NCI-H2196 (cell line): Measurements from ENCODE around the gene TENT5A.
A peak's percentile ranks its signal among the peaks of the same experiment; 100 is the strongest.
"Not testable (repeated sequence)": the region's sequence is repeated elsewhere in the genome, so short reads cannot be mapped to it uniquely, and the experiment has no call there.

ENCODE experiments used
- DNase-seq: peaks from one replicate; lab custom pipeline; 2025; ENCODE audit not compliant: unreplicated experiment; lab: John Stamatoyannopoulos, UW

Gene TENT5A

DNA sequence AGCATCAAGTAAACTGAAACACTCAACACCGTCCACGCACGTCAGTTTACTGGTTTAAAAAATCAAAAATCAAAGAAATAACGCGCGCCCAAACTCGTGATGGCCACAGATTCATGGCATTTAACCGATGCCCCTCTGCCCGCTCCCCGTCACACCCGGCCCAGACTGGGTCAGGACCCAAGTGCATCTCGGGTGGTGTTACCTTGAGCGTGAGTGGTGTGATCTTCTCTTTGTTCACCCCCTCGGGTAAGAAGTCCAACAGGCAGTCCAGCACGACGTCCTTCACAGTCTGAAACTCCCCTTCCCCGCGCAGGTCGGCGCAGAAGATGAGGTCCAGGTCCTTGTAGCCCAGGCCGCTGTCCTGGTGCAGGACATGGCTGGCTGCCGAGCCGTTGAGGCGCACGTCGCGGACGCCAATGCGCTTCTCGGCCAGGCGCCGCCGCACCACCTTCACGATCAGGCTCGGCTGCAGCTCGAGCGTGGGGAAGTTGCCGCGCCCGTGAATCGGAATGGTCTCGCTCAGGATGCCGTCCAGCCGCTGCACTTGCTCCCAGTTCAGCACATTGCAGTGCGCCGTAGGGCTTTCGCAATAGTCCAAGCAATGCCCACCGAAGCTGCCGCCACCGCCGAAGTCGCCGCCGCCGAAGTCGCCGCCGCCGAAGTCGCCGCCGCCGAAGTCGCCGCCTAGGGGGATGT, 945 bp downstream of the TENT5A start:
- DNase-seq = no peak

- DNase-seq = no peak
Measured at GRCh38 chr6:81750681-81751387, 1.6 kb downstream of the TENT5A start.

DNA sequence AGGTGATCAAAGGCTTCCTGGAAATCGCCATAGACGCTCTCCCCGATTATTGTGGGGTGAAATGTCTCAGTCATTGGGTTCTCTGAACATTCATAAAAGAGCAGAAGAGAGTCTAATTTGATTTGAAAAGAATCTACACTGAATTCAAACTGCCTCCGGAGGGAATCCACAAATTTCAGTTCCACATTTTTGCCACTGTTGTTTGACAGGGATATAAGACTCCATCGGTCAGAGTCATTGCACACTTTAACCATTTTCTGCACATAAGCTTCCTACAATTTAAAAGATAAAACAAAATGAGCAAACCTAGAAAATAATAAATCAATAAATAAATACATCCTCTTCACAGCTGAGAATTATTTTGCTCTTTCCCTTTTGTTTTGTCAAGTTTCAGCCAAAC, 2.3 kb downstream of the TENT5A start:
- DNase-seq = no peak

- DNase-seq = no peak
Measured at GRCh38 chr6:81749707-81750106, 2.8 kb downstream of the TENT5A start.

DNA sequence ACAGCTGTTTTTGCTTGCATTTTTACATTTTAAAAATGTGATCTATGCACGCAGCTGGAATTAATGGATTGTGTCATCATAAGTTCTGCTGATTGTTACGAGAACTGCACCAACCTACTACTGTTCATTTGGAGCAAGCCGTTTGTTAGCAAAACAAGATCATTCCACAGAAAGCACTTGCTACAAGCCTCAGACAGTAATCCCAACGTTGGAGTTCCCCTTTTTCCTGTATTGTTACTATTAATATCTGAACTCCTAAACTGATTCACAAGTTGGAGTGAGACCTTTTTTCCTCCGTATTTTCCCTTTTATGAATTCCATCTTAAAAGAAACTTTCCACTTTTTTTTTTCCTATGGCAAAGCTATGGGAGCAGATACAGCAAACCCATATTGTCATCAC, 3.5 kb downstream of the TENT5A start:
- DNase-seq = no peak

DNA sequence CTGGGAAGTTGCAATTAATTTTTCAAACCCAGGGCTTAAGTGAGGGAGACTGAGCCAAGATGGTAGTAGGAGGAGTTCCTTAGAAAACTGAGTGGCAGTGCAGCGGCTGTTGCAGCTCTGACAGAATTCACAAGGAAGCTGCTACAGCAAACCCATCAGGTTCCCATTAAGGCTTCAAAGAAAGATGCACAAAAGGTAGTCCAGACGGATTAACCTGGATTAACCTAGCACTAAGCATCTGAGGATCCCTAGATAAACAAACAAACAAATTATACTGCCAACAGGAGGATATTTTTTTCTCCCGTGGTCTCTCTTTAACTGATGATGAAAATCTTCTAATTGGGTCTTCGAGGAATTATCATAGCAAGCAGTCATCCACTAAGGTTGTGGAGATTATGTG, 5.2 kb downstream of the TENT5A start:
- no peak for DNase-seq

GRCh38 chr6:81744131-81744530, 8.3 kb downstream of the TENT5A start:
- DNase-seq = no peak

GRCh38 chr6:81743649-81744048, 8.8 kb downstream of the TENT5A start:
- DNase-seq = no peak

- DNase-seq = no peak
Measured at GRCh38 chr6:81741689-81742088, 10.8 kb downstream of the TENT5A start.

DNA sequence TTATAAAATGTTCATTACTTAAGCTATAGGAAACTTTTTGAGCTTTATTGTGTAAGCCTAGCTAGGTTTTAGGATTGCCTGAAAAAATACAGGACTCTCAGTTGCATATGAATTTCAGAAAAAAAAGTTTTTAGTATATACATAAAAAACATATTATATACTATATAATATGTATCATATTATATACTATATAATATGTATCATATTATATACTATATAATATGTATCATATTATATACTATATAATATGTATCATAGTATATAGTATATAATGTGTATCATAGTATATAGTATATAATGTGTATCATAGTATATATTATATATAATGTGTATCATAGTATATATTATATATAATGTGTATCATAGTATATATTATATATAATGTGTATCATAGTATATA, 11.9 kb downstream of the TENT5A start:
- not testable (repeated sequence) for DNase-seq

- DNase-seq = no peak
Measured at GRCh38 chr6:81739230-81740195, 13.0 kb downstream of the TENT5A start.

DNA sequence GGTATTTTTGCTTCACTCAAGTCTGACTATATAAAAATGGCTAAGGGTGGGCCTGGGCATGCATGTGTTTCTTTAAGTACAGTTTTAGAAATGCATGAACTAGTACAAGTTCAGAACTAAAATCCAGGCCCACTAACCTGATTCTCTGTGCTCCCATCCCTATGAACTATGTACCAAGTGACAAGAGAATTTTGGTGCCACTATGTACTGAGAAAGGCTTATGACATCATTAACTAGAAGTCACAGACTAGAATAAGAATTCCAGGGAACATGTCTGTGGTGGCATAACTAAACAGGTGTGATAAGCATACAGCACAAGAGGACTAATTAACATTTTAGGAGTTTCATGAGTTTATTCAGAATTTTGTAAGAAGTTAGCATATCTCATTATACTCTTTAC, 16.1 kb downstream of the TENT5A start:
- DNase-seq = no peak

- DNase-seq = no peak
Measured at GRCh38 chr6:81735756-81736380, 16.6 kb downstream of the TENT5A start.

GRCh38 chr6:81734500-81735150, 17.9 kb downstream of the TENT5A start:
- no peak for DNase-seq

DNA sequence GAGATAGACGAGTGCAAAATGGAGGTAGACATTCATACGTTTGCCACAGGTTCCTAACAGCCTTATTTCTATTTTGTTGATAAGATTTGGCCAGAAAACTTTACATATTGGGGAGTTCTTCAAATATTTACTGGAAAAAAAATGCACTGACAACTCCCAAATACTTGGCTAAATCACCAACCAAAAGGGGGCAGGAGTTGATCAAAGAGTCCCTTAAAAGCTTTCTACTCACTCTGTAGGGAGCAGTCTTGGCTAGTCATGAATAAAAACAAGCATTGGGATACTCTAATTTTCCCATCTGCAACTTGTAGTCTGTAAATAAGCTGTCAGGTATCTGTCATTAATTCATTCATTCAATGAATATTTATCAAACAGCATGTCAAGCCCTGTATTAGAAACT, 18.4 kb downstream of the TENT5A start:
- no peak for DNase-seq

DNA sequence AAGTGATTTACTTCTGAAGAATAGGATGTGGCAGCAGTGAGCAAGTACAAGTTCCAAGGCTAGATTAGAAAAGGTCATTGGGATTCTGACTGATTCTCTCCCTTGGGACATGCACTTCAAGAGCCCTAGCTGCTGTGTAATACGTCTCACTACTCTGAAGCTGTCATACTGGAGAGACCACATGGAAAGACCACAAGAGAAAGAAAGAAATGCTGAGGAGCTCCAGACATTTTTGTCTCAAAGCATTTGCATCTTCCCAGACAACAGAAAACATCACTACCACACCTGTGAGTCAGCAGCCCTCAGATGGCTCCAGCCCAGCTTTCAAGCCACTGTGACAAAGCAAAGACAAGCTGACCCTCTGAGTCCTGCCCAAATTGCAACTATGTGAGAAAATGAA, 20.7 kb downstream of the TENT5A start:
- no peak for DNase-seq

- peak; percentile 17 for DNase-seq
Measured at GRCh38 chr6:81727876-81728517, 24.5 kb downstream of the TENT5A start.

DNA sequence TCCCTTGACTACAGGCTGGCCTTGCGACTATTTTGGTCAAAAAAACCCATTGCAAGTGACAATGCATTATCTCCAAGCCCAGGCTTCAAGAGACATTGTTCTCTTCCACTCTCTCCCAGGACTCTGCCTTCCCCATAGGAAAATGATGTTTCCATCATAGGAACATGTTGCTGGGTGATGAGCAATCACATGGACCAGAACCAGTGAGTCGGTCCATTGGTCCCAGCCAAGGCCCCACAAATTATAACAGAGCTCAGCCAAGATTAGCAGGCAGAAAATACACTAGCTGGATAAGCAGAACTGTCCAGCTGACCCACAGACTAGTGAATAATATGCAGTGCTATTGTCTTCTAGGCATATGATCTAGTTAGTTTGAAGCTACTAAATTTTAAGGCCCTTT, 27.4 kb downstream of the TENT5A start:
- no peak for DNase-seq

DNA sequence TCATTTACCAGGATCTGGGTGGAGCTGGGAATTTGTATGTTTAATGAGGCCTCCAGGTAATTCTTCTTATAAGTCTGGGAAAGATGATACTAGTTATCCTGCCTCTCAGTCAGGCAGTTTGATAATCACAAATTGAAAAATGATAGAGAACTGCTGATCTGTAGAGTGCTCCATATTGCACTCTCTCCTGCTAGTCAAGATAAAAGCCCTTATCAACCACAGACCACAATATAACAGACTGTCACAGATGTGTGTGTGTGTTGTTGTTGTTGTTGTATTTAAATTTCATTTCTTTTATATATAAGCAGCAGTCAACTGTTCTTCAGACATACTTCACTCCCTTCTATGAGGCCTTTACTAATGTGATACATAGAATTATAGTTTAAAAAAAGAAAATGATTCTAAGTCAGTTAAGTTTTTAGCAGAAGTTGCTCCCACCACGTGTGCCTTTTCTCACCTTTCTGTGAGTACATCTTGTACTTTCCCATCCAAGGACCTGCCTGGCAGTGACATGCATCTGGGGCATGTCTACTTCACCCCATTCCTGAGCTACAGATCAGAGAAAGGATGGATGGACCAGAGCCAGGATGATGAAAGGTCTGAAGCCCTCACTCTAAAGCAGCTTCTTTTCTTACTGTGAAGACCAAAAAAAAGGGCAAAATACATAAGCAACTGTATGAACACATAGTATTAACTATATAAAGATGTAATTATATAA, 29.8 kb downstream of the TENT5A start:
- DNase-seq = no peak

DNA sequence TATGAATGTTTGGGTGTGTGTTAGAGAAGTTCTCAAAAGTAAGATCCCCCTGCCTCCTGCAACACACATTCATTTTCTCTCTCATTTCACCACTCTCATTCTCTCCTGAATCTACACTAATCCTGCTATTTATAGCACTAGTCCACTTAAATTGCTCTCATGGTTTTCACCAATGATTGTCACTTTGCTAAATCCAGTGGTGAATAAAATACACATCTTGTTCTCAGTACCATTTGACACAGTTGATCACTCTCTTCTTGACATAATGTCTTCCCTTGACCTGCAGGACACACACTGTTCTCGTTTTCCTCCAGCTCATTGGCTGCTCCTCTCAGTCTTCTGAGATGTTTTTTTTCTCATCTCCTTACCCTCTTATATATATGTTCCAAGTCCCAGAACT, 32.1 kb downstream of the TENT5A start:
- DNase-seq = no peak
